Measurements from ENCODE around the gene TMEM168. TPM values are rescaled to one million over a fixed set of nuclear protein-coding genes. Genes with fewer than 3 reads are reported as not detected.

Gene TMEM168
- total RNA-seq (2021) (11.2 to 13.3 TPM (median 12.7 TPM) in 3 replicates), Bru-seq, nascent RNA (percentile 84 among the genes with signal in this experiment)
- long read RNA-seq, experiment 1, full-length matches to known transcripts = 72 of 107 reads
- long read RNA-seq, experiment 1, partial matches to known transcripts = 15 of 107 reads
- long read RNA-seq, experiment 1, other reads (novel, unspliced or antisense) = 20 of 107 reads
- long read RNA-seq, experiment 2, full-length matches to known transcripts = 4 of 16 reads
- long read RNA-seq, experiment 2, partial matches to known transcripts = 3 of 16 reads
- long read RNA-seq, experiment 2, other reads (novel, unspliced or antisense) = 9 of 16 reads
- long read RNA-seq, experiment 3, full-length matches to known transcripts = 4 of 7 reads
- long read RNA-seq, experiment 3, partial matches to known transcripts = 0 of 7 reads
- long read RNA-seq, experiment 3, other reads (novel, unspliced or antisense) = 3 of 7 reads

- Mint-ChIP-seq H3K9me3 (no peaks in the 10 kb centered on the region), H3K4me1 (peaks cover 25% of the 10 kb centered on the region), H3K36me3 (no peaks in the 10 kb centered on the region; the same call in 1 of the 2 replicates), H3K27ac (peak within 1 kb of the TSS; percentile 89), H3K4me3 (peak within 1 kb of the TSS; percentile 85), H3K27me3 (ENCODE audit: low read depth) (0 out of 2 replicates have a peak, but pooled peaks cover 3% of the 10 kb centered on the region)
- ChIA-PET CTCF (interaction anchor here (1.0 to 2.0 kb wide), 2 partner anchors 79 to 296 kb away, joined by 4 to 9 read pairs; partner anchors contain the start of gene GPR85), POLR2A (interaction anchor here (0.6 to 0.7 kb wide), 2 partner anchors 150 to 287 kb away, joined by 3 read pairs; a partner anchor contains a TSS)
- ATAC-seq (peak; percentile 97), DNase-seq (ENCODE audit: low spot score) (peak; percentile 78)
- TF ChIP-seq ESRRA (CRISPR knock-in tag; IDR thresholded peaks at IDR 0.05; ENCODE audit: borderline replicate concordance) (peak; percentile 56; the same call in 1 of the 2 replicates), NR2C2 (CRISPR knock-in tag; IDR thresholded peaks at IDR 0.05) (no peak; the same call in 1 of the 2 replicates), E2F5 (CRISPR knock-in tag; IDR thresholded peaks at IDR 0.05) (peak; percentile 88), ERG (CRISPR knock-in tag; IDR thresholded peaks at IDR 0.05) (no peak), ZNF671 (CRISPR knock-in tag; IDR thresholded peaks at IDR 0.05) (peak; percentile 22; the same call in 1 of the 2 replicates), CREM (CRISPR knock-in tag; IDR thresholded peaks at IDR 0.05) (0 out of 2 replicates have a peak, but pooled peaks have one; percentile 9), ZNF416 (CRISPR knock-in tag; IDR thresholded peaks at IDR 0.05) (no peak), ZNF423 (CRISPR knock-in tag; IDR thresholded peaks at IDR 0.05) (no peak), ZNF317 (CRISPR knock-in tag; IDR thresholded peaks at IDR 0.05; ENCODE audit: borderline replicate concordance, low read depth) (no peak), SMAD4 (CRISPR knock-in tag; IDR thresholded peaks at IDR 0.05) (peak; percentile 19; the same call in 1 of the 2 replicates), ZSCAN18 (CRISPR knock-in tag; IDR thresholded peaks at IDR 0.05) (no peak), IRF2 (CRISPR knock-in tag; IDR thresholded peaks at IDR 0.05; ENCODE audit: borderline replicate concordance, low read depth) (no peak), ATF1 (CRISPR knock-in tag; IDR thresholded peaks at IDR 0.05) (peak; percentile 64; the same call in 1 of the 2 replicates), MXD4 (CRISPR knock-in tag; IDR thresholded peaks at IDR 0.05; ENCODE audit: borderline replicate concordance) (no peak), MAX (CRISPR knock-in tag; IDR thresholded peaks at IDR 0.05) (peak; percentile 94), CBFB (CRISPR knock-in tag; IDR thresholded peaks at IDR 0.05; ENCODE audit: low read depth) (no peak), ZNF532 (CRISPR knock-in tag; IDR thresholded peaks at IDR 0.05; ENCODE audit: borderline replicate concordance) (no peak), SP1 (CRISPR knock-in tag; conservative IDR thresholded peaks at IDR 0.05) (peak; percentile 82), GRHL2 (CRISPR knock-in tag; IDR thresholded peaks at IDR 0.05; ENCODE audit: insufficient replicate concordance, severe bottlenecking) (no peak), TCF7 (CRISPR knock-in tag; IDR thresholded peaks at IDR 0.05; ENCODE audit: low read depth) (no peak; the same call in 1 of the 2 replicates), E2F1 (CRISPR knock-in tag; IDR thresholded peaks at IDR 0.05) (peak; percentile 52; the same call in 1 of the 2 replicates), JUN (CRISPR knock-in tag; IDR thresholded peaks at IDR 0.05) (no peak), TP53 (CRISPR knock-in tag; IDR thresholded peaks at IDR 0.05) (no peak), TEAD4 (CRISPR knock-in tag; IDR thresholded peaks at IDR 0.05) (0 out of 2 replicates have a peak, but pooled peaks have one; percentile 46), PREB (CRISPR knock-in tag; IDR thresholded peaks at IDR 0.05; ENCODE audit: borderline replicate concordance) (0 out of 2 replicates have a peak, but pooled peaks have one; percentile 49)
Observed at GRCh38 chr7:112789817-112790585, at the start of gene TMEM168. Gene TMEM168 (minus strand): TSS chr7:112790393. CDS start chr7:112784825, 5,568 bp downstream.
